A549 treated with AZD9567 at 1 μM for 4 hours (cell line): ENCODE measurements around the gene CREG1. TPM values are rescaled to one million over a fixed set of nuclear protein-coding genes. Genes with fewer than 3 reads are reported as not detected.

ENCODE experiments used
- total RNA-seq: library from RNA; stranded (reverse); fragments of 200-300 nt; extraction: Qiagen RNA extraction; gene quantifications from 5 replicates; pipeline ENCODE4 v1.2.3, GENCODE V29; 2022; ENCODE audit not compliant: insufficient read depth

The CREG1 gene
- total RNA-seq, result 75.9 to 92.8 TPM (median 89.8 TPM) in 5 replicates

GRCh38 chr1:167553136-167554027 is at the start of gene CREG1:
TSS of gene CREG1 (minus strand) at chr1:167553762.

GRCh38 chr1:167518331-167518700 is 35.2 kb downstream of the CREG1 start, which contains the start of gene CD247:
TSS of gene CD247 (minus strand) at chr1:167518529. CDS start at chr1:167518465, 64 bp downstream.

Other genes with a start within 250 kb of the CREG1 start
- gene CD247, start 35.2 kb downstream of the CREG1 start, total RNA-seq, result 0.26 to 0.49 TPM (median 0.31 TPM) in 4 of 5 replicates, not detected in the other
- 0.02 to 0.08 TPM (median 0.03 TPM) in 3 of 5 replicates, not detected in the others for gene RCSD1, start 76.5 kb upstream of the CREG1 start, total RNA-seq
- gene MPZL1, start 168.2 kb upstream of the CREG1 start, total RNA-seq, result 89.7 to 120 TPM (median 114 TPM) in 5 replicates